Measurements from ENCODE around the gene DNLZ. TPM values are rescaled to one million over a fixed set of nuclear protein-coding genes. Genes with fewer than 3 reads are reported as not detected.

The DNLZ gene
- total and polyA plus RNA-seq, 7 donors: 8.4 to 41.9 (median 19.7) TPM

DNA sequence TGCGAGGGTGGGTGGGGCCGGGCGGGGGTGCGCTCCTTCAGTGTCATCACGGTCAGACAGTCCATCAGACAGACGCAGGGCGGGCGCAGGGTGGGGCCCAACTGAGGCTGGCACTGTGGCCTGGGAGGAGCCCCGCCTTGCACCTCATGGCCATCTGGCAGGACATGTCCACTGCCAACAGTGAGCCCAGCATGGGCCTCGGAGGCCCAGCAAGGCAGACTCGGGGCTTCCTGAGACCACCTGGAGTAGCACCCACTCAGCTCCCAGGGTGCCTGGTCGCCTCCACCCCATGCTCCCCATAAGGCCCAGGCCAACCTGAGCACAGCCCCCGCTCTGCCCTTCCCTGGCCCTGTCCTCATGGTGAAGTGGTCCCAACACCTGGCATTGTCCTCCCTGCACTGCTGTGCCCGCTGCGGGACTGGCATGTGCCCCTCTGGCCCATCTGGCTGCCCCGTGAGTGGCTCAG is 44.7 kb downstream of the DNLZ start:
- H3K9me3 ChIP-seq: no peaks in the 10 kb centered on the region
- H3K4me1 ChIP-seq: no peaks in the 10 kb centered on the region
- TF ChIP-seq EP300 (IDR thresholded peaks at IDR 0.05): no peak
- no peak for TF ChIP-seq POLR2AphosphoS5 (IDR thresholded peaks at IDR 0.05)
- TF ChIP-seq, protein P1, sequence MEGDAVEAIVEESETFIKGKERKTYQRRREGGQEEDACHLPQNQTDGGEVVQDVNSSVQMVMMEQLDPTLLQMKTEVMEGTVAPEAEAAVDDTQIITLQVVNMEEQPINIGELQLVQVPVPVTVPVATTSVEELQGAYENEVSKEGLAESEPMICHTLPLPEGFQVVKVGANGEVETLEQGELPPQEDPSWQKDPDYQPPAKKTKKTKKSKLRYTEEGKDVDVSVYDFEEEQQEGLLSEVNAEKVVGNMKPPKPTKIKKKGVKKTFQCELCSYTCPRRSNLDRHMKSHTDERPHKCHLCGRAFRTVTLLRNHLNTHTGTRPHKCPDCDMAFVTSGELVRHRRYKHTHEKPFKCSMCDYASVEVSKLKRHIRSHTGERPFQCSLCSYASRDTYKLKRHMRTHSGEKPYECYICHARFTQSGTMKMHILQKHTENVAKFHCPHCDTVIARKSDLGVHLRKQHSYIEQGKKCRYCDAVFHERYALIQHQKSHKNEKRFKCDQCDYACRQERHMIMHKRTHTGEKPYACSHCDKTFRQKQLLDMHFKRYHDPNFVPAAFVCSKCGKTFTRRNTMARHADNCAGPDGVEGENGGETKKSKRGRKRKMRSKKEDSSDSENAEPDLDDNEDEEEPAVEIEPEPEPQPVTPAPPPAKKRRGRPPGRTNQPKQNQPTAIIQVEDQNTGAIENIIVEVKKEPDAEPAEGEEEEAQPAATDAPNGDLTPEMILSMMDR (IDR thresholded peaks at IDR 0.05): no peak
- TF ChIP-seq POLR2A (IDR thresholded peaks at IDR 0.05): no peak
- H3K36me3 ChIP-seq: no peaks in the 10 kb centered on the region
- no peak for DNase-seq
- intact Hi-C loops (cut with DNase I): no loop called here
- whole genome bisulfite sequencing, 2 donors: 67 to 68% methylated on average over 16 of the region's 16 CpGs
- H3K27ac ChIP-seq: no peak overlapping the region
- no peak overlapping the region for H3K4me3 ChIP-seq
- no peaks in the 10 kb centered on the region for H3K27me3 ChIP-seq

DNA sequence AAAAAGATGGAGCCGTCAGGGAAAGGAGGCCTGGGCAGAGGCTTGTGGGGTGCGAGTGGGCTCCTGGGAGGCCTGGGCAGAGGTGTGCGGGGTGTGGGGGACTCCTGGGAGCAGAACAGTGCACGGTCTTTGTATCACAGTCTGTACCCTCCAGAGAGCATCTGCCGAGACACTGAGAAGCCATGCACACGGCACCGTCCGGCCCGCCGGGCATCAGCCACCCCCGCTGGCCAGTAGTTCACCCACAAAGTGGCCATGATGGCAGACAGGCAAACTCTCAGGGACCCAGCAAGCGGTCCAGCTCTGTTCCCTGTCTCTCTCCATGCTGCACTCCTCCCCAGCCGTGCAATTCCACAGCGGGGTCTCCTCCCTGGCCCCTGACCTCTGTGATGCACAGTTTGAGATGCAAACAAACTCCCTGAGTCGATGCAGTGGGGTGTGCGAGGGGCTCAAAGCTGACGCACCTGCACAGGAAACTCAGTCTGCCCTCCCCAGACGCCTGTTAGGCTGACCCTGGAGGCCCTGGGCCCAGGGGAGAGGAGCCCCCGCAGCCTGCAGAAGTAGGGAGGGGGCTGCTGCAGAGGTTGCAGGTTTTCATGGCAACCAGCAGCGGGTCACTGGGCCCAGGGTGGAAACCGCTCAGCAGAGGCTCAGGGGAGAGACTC is 45.3 kb downstream of the DNLZ start:
- intact Hi-C loops (cut with DNase I): no loop called here
- TF ChIP-seq EP300 (IDR thresholded peaks at IDR 0.05): no peak
- TF ChIP-seq POLR2AphosphoS5 (IDR thresholded peaks at IDR 0.05): no peak
- no peak for TF ChIP-seq POLR2A (IDR thresholded peaks at IDR 0.05)
- TF ChIP-seq, protein P1 (IDR thresholded peaks at IDR 0.05): no peak
- H3K4me3 ChIP-seq: no peak overlapping the region
- no peak overlapping the region for H3K27ac ChIP-seq
- 57 to 70% methylated on average over 21 of the region's 21 CpGs for WGBS, 2 donors
- no peaks in the 10 kb centered on the region for H3K36me3 ChIP-seq
- no peaks in the 10 kb centered on the region for H3K4me1 ChIP-seq
- H3K27me3 ChIP-seq: no peaks in the 10 kb centered on the region
- no peaks in the 10 kb centered on the region for H3K9me3 ChIP-seq
- no peak for DNase-seq

DNA sequence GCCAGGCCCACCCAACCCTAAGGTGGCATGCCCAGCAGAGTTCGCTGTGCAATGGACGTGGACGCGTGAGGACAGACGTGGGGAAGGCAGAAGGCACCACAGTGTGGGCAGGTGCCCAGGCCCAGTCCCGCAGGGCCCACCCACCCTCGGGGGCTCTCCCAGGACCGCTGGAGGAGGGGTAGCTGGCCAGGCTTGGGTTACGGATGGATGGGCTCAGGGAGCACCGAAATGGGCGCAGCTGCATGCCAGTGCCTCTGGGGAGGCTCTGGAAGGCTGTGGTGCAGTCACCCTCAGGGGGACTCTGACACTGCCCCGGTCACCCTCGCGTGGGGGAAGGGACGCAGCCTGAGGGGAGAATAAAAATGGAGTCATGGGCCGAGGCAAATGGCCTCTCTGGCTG is 45.8 kb downstream of the DNLZ start:
- DNase-seq: no peak
- intact Hi-C loops (cut with DNase I): no loop called here
- Histone ChIP-seq H3K9me3 (no peaks in the 10 kb centered on the region), H3K27ac (no peak overlapping the region), H3K36me3 (no peaks in the 10 kb centered on the region), H3K27me3 (no peaks in the 10 kb centered on the region), H3K4me3 (no peak overlapping the region), H3K4me1 (no peaks in the 10 kb centered on the region)
- TF ChIP-seq, protein P1 (IDR thresholded peaks at IDR 0.05): no peak
- TF ChIP-seq POLR2AphosphoS5 (IDR thresholded peaks at IDR 0.05) (no peak), POLR2A (IDR thresholded peaks at IDR 0.05) (no peak)
- 76 to 85% methylated on average over 16 of the region's 16 CpGs for WGBS, 2 donors

DNA sequence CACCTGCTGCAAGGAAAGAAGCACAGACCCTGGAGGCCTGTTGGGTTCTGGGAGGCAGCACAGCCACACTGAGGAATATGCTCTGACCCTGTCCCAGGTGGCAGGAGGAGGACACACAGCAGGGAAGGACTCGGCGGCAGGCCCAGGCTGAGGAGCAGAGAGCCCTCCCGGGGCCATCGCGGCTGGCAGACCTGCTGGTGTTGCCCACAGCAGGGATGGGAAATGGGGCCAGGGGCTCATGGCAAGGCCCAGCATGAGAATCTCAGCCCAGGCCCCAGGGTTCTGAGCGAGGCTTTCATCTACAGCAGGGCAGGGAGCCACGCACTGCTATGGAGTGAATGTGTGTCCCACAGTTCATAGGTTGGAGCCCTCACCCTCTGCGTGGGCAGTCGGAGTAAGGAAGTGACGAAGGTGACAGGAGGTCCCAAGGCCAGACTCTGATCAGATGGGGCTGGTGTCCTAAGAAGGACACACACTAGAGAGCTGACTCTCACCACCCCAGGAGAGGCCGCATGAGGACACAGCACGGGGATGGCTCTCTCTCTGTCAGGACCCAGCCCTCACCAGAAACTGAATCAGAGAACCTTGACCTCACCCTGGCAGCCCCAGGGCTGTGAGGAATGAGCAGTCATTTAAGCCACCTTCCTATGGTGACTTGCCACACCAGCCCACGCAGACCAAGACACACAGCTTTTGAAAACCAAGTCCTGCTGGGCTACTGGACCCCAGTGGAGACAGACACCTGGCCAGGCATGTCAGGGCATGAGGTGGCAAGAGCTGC is 46.5 kb downstream of the DNLZ start:
- Histone ChIP-seq H3K27ac (no peak overlapping the region), H3K9me3 (no peaks in the 10 kb centered on the region), H3K36me3 (no peaks in the 10 kb centered on the region), H3K27me3 (peaks cover 0 to 6% (median 0%) of the 10 kb centered on the region in 3 donors), H3K4me1 (no peaks in the 10 kb centered on the region), H3K4me3 (no peak overlapping the region)
- DNase-seq: no peak
- TF ChIP-seq, protein P1 (IDR thresholded peaks at IDR 0.05): no peak
- TF ChIP-seq EP300 (IDR thresholded peaks at IDR 0.05): no peak
- no peak for TF ChIP-seq POLR2AphosphoS5 (IDR thresholded peaks at IDR 0.05)
- no peak for TF ChIP-seq POLR2A (IDR thresholded peaks at IDR 0.05)
- WGBS, 2 donors: 87 to 90% methylated on average over 13 of the region's 13 CpGs
- intact Hi-C loops (cut with DNase I): no loop called here

Measured in sigmoid colon (tissue), 7 donors.